Measurements from ENCODE around the gene CDH12.

Gene CDH12

GRCh38 chr5:22793463-22793862 lies 59.7 kb downstream of the CDH12 start:
- TF ChIP-seq RAD21 (IDR thresholded peaks at IDR 0.05; ENCODE audit: low read depth), result no peak
- TF ChIP-seq, protein P1, sequence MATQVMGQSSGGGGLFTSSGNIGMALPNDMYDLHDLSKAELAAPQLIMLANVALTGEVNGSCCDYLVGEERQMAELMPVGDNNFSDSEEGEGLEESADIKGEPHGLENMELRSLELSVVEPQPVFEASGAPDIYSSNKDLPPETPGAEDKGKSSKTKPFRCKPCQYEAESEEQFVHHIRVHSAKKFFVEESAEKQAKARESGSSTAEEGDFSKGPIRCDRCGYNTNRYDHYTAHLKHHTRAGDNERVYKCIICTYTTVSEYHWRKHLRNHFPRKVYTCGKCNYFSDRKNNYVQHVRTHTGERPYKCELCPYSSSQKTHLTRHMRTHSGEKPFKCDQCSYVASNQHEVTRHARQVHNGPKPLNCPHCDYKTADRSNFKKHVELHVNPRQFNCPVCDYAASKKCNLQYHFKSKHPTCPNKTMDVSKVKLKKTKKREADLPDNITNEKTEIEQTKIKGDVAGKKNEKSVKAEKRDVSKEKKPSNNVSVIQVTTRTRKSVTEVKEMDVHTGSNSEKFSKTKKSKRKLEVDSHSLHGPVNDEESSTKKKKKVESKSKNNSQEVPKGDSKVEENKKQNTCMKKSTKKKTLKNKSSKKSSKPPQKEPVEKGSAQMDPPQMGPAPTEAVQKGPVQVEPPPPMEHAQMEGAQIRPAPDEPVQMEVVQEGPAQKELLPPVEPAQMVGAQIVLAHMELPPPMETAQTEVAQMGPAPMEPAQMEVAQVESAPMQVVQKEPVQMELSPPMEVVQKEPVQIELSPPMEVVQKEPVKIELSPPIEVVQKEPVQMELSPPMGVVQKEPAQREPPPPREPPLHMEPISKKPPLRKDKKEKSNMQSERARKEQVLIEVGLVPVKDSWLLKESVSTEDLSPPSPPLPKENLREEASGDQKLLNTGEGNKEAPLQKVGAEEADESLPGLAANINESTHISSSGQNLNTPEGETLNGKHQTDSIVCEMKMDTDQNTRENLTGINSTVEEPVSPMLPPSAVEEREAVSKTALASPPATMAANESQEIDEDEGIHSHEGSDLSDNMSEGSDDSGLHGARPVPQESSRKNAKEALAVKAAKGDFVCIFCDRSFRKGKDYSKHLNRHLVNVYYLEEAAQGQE (IDR thresholded peaks at IDR 0.05; ENCODE audit: low read depth), result no peak
- no peak for TF ChIP-seq CEBPB (IDR thresholded peaks at IDR 0.05)
- no peak for TF ChIP-seq CREB1 (IDR thresholded peaks at IDR 0.05; ENCODE audit: low read depth)
- TF ChIP-seq ZBTB7A (IDR thresholded peaks at IDR 0.05; ENCODE audit: low read depth), result no peak
- TF ChIP-seq YY1 (IDR thresholded peaks at IDR 0.05; ENCODE audit: low read depth), result no peak
- no peak for TF ChIP-seq NFIC (IDR thresholded peaks at IDR 0.05)
- no peak for TF ChIP-seq TEAD4 (IDR thresholded peaks at IDR 0.05)
- TF ChIP-seq FOXM1 (IDR thresholded peaks at IDR 0.05; ENCODE audit: borderline replicate concordance, low read depth), result no peak
- no peak for TF ChIP-seq TAF1 (IDR thresholded peaks at IDR 0.05; ENCODE audit: low read depth)
- TF ChIP-seq, protein P2, sequence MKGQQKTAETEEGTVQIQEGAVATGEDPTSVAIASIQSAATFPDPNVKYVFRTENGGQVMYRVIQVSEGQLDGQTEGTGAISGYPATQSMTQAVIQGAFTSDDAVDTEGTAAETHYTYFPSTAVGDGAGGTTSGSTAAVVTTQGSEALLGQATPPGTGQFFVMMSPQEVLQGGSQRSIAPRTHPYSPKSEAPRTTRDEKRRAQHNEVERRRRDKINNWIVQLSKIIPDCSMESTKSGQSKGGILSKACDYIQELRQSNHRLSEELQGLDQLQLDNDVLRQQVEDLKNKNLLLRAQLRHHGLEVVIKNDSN (IDR thresholded peaks at IDR 0.05), result no peak
- TF ChIP-seq, protein P3, sequence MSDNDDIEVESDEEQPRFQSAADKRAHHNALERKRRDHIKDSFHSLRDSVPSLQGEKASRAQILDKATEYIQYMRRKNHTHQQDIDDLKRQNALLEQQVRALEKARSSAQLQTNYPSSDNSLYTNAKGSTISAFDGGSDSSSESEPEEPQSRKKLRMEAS (IDR thresholded peaks at IDR 0.05), result no peak
- no peak for TF ChIP-seq EGR1 (IDR thresholded peaks at IDR 0.05)
- no peak for TF ChIP-seq EP300 (IDR thresholded peaks at IDR 0.05; ENCODE audit: borderline replicate concordance)

DNA sequence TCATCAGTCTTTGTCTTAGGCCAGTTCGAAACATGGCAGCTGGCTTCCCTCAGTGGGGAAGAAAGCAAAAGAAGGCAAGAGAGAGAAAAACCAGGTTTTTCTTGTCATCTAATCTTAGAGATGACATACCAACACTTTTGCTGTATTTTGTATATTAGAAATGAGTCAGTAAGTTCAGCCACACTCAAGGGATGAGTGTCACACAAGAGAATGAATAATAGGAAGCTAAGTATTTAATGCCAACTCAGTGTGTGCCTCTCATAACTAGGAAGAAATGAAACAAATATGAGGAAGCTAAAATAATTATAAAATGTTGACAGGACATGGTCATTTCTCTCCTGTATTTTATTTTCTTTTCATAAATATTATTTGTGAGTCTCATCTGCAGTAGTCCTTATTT lies 65.3 kb downstream of the CDH12 start:
- no peak for TF ChIP-seq EP300 (IDR thresholded peaks at IDR 0.05; ENCODE audit: borderline replicate concordance)
- no peak for TF ChIP-seq NFIC (IDR thresholded peaks at IDR 0.05)
- TF ChIP-seq TEAD4 (IDR thresholded peaks at IDR 0.05), result no peak
- no peak for TF ChIP-seq YY1 (IDR thresholded peaks at IDR 0.05; ENCODE audit: low read depth)
- no peak for TF ChIP-seq RAD21 (IDR thresholded peaks at IDR 0.05; ENCODE audit: low read depth)
- no peak for TF ChIP-seq EGR1 (IDR thresholded peaks at IDR 0.05)
- TF ChIP-seq, protein P2 (IDR thresholded peaks at IDR 0.05), result no peak
- no peak for TF ChIP-seq CEBPB (IDR thresholded peaks at IDR 0.05)
- TF ChIP-seq, protein P1 (IDR thresholded peaks at IDR 0.05; ENCODE audit: low read depth), result no peak
- no peak for TF ChIP-seq TAF1 (IDR thresholded peaks at IDR 0.05; ENCODE audit: low read depth)
- no peak for TF ChIP-seq TCF12 (IDR thresholded peaks at IDR 0.05; ENCODE audit: low read depth)
- TF ChIP-seq, protein P3 (IDR thresholded peaks at IDR 0.05), result no peak
- TF ChIP-seq CREB1 (IDR thresholded peaks at IDR 0.05; ENCODE audit: low read depth), result no peak
- TF ChIP-seq FOXM1 (IDR thresholded peaks at IDR 0.05; ENCODE audit: borderline replicate concordance, low read depth), result no peak

DNA sequence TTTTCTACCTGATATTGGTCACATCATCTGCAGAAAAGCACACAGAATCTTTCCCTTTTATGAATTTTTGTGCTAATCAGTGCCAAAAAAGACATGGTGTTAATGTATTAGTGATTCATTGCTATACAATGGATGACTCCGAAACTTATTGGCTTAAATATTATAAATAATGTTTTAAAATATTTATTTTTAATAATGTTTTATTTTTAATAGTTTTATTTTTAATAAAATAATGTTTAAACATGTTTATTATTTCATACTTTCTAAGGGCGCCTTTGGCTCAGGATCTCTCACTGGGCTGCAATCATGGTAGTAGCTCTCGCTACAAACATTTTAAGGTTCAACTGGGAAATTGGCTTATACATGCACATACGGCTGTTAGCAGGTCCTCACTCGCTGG lies 65.7 kb downstream of the CDH12 start:
- TF ChIP-seq ZBTB7A (IDR thresholded peaks at IDR 0.05; ENCODE audit: low read depth) (no peak), CREB1 (IDR thresholded peaks at IDR 0.05; ENCODE audit: low read depth) (no peak), TCF12 (IDR thresholded peaks at IDR 0.05; ENCODE audit: low read depth) (no peak), TEAD4 (IDR thresholded peaks at IDR 0.05) (no peak), TAF1 (IDR thresholded peaks at IDR 0.05; ENCODE audit: low read depth) (no peak), FOXM1 (IDR thresholded peaks at IDR 0.05; ENCODE audit: borderline replicate concordance, low read depth) (no peak), CEBPB (IDR thresholded peaks at IDR 0.05) (no peak), NFIC (IDR thresholded peaks at IDR 0.05) (no peak), EP300 (IDR thresholded peaks at IDR 0.05; ENCODE audit: borderline replicate concordance) (no peak), EGR1 (IDR thresholded peaks at IDR 0.05) (no peak), RAD21 (IDR thresholded peaks at IDR 0.05; ENCODE audit: low read depth) (no peak), YY1 (IDR thresholded peaks at IDR 0.05; ENCODE audit: low read depth) (no peak)
- TF ChIP-seq, protein P1 (IDR thresholded peaks at IDR 0.05; ENCODE audit: low read depth), result no peak
- TF ChIP-seq, protein P3 (IDR thresholded peaks at IDR 0.05), result no peak
- TF ChIP-seq, protein P2 (IDR thresholded peaks at IDR 0.05), result no peak
